ENCODE results near the gene NSUN4. TPM values are rescaled to one million over a fixed set of nuclear protein-coding genes. Genes with fewer than 3 reads are reported as not detected.
"Not testable (repeated sequence)": the region's sequence is repeated elsewhere in the genome, so short reads cannot be mapped to it uniquely, and the experiment has no call there.

NSUN4 gene
- total RNA-seq, 1 donor from 2014 or later: 22.8 TPM

- DNase-seq (ENCODE audit: low read depth, low spot score): not testable (repeated sequence)
These were observed 25.2 kb downstream of the NSUN4 start for GRCh38 chr1:46365796-46366195.

GRCh38 chr1:46367072-46367471, 26.5 kb downstream of the NSUN4 start:
- DNase-seq (ENCODE audit: low read depth, low spot score): no peak

GRCh38 chr1:46367701-46368100, 27.1 kb downstream of the NSUN4 start:
- DNase-seq (ENCODE audit: low read depth, low spot score): not testable (repeated sequence)

GRCh38 chr1:46368791-46369190, 28.2 kb downstream of the NSUN4 start:
- DNase-seq (ENCODE audit: low read depth, low spot score): no peak

GRCh38 chr1:46369542-46370213, 29.1 kb downstream of the NSUN4 start:
- DNase-seq (ENCODE audit: low read depth, low spot score): no peak

- DNase-seq (ENCODE audit: low read depth, low spot score): no peak
These were observed 29.6 kb downstream of the NSUN4 start for GRCh38 chr1:46370214-46370633.

- no peak for DNase-seq (ENCODE audit: low read depth, low spot score)
These were observed 31.8 kb downstream of the NSUN4 start for GRCh38 chr1:46372431-46372830.

- DNase-seq (ENCODE audit: low read depth, low spot score): no peak
These were observed 39.4 kb downstream of the NSUN4 start for GRCh38 chr1:46379996-46380395.

- no peak for DNase-seq (ENCODE audit: low read depth, low spot score)
These were observed 39.9 kb downstream of the NSUN4 start for GRCh38 chr1:46380508-46380907.

GRCh38 chr1:46393510-46393909, 52.9 kb downstream of the NSUN4 start:
- DNase-seq (ENCODE audit: low read depth, low spot score): no peak

- no peak for DNase-seq (ENCODE audit: low read depth, low spot score)
These were observed 53.7 kb downstream of the NSUN4 start, which contains the start of gene FAAH for GRCh38 chr1:46394108-46394871. FAAH (plus strand) TSS chr1:46394317; CDS start chr1:46394349, 32 bp downstream.

GRCh38 chr1:46394872-46395465, 54.4 kb downstream of the NSUN4 start:
- DNase-seq (ENCODE audit: low read depth, low spot score): no peak

GRCh38 chr1:46396441-46397398, 56.1 kb downstream of the NSUN4 start:
- no peak for DNase-seq (ENCODE audit: low read depth, low spot score)

GRCh38 chr1:46399307-46399706, 58.7 kb downstream of the NSUN4 start:
- no peak for DNase-seq (ENCODE audit: low read depth, low spot score)

- DNase-seq (ENCODE audit: low read depth, low spot score): no peak
These were observed 59.8 kb downstream of the NSUN4 start for GRCh38 chr1:46400421-46400820.

- DNase-seq (ENCODE audit: low read depth, low spot score): no peak
These were observed 60.7 kb downstream of the NSUN4 start for GRCh38 chr1:46401154-46401913.

- DNase-seq (ENCODE audit: low read depth, low spot score): peak; percentile 13
These were observed 61.5 kb downstream of the NSUN4 start for GRCh38 chr1:46401964-46402626.

GRCh38 chr1:46403916-46404315, 63.3 kb downstream of the NSUN4 start:
- DNase-seq (ENCODE audit: low read depth, low spot score): no peak

- no peak for DNase-seq (ENCODE audit: low read depth, low spot score)
These were observed 64.0 kb downstream of the NSUN4 start for GRCh38 chr1:46404482-46405196.
